SJCRH30 (cell line): ENCODE measurements around the gene MIX23. TPM values are rescaled to one million over a fixed set of nuclear protein-coding genes. Genes with fewer than 3 reads are reported as not detected.

ENCODE experiments used
- DNase-seq, 2 experiments: peaks; one replicate each; pipeline ENCODE4 v3.0.0-alpha.2; 2015 to 2020
- H3K27ac ChIP-seq: fragments of 250-450 bp; sonication (Bioruptor Pico); 2 replicates; pipeline ENCODE4 v1.5.1; 2020; ENCODE audit warnings: mild to moderate bottlenecking, moderate library complexity
- H3K27me3 ChIP-seq: fragments of 250-450 bp; sonication (Bioruptor Pico); 2 replicates; pipeline ENCODE4 v1.5.1; 2020; ENCODE audit warnings: mild to moderate bottlenecking, moderate library complexity
- H3K36me3 ChIP-seq: fragments of 250-450 bp; sonication (Bioruptor Pico); 2 replicates; pipeline ENCODE4 v1.5.1; 2020; ENCODE audit warnings: mild to moderate bottlenecking, moderate library complexity
- H3K4me1 ChIP-seq: fragments of 250-450 bp; sonication (Bioruptor Pico); 2 replicates; pipeline ENCODE4 v1.5.1; 2020; ENCODE audit warnings: mild to moderate bottlenecking, moderate library complexity
- H3K4me3 ChIP-seq: fragments of 250-450 bp; sonication (Bioruptor Pico); 2 replicates; pipeline ENCODE4 v1.5.1; 2020; ENCODE audit warnings: mild to moderate bottlenecking, moderate library complexity
- H3K9me3 ChIP-seq: fragments of 250-450 bp; sonication (Bioruptor Pico); replicated peaks from 2 replicates; pipeline ENCODE4 v1.5.1; 2020; ENCODE audit warnings: mild to moderate bottlenecking, moderate library complexity
- total RNA-seq: library from RNA; depleted of rRNA; stranded (reverse); fragments of >200 nt; shearing (Covaris generic); gene quantifications from 2 replicates; pipeline ENCODE4 v1.2.3, GENCODE V29; 2014

MIX23 gene
- total RNA-seq, 1 experiment from 2014 or later = 111 TPM

DNA sequence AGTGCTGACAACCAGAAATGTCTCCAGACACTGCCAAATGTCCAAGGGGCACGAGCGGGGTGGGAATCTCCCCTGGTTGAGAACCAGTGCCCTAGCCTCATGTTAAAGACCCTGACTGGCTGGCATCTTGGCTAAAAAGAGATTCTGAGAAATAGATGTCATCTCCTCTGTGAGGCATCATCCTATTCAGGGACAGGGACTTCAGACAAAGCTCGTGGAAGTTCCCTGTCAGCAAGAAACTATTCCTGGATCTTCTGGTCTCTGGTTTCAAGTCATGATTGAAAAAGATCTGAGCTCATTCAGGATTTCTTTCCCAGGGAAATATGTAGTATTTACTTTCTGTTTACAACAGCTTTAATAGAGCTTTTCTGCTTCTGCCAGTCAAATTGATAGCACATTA, 22.0 kb upstream of the MIX23 start:
- H3K9me3 ChIP-seq = no peaks in the 10 kb centered on the region
- H3K4me1 ChIP-seq = no peaks in the 10 kb centered on the region
- peaks cover 11% of the 10 kb centered on the region for H3K36me3 ChIP-seq
- no peak overlapping the region for H3K4me3 ChIP-seq
- DNase-seq = no peak
- H3K27ac ChIP-seq = no peak overlapping the region
- no peaks in the 10 kb centered on the region for H3K27me3 ChIP-seq

DNA sequence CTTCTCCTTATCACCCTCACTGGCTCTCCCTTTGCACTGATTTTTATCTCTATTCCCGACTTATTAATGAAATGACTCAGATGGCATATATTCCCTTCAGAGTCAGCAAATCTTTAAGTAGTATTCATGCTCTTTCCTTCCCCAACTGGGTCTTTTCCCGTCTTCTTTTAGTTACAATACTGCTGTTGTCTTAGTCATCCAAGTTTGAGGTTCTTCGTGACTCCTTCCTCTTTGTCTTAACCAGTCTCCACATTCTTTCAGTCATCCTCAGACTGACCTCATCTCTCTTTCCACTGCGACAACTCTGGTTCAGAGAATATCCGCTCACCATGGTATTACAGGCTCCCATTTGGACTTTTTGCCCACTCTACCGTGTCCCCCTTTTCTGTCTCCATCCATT, 20.5 kb upstream of the MIX23 start:
- no peak for DNase-seq
- Histone ChIP-seq H3K4me3 (no peak overlapping the region), H3K27ac (no peak overlapping the region)

DNA sequence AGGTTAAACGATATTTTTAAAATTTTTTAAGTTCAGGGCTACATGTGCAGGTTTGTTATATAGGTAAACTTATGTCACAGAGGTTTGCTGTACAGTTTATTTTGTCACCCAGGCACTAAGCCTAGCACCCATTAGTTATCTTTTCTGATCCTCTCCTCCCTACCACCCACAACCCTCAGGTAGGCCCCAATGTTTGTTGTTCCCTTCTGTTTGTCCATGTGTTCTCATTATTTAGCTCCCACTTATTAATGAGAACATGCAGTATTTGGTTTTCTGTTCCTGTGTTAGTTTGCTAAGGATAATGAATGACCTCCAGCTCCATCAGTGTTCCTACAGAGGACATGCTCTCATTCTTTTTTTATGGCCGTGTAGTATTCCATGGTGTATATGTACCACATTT, 15.9 kb upstream of the MIX23 start:
- Histone ChIP-seq H3K27ac (no peak overlapping the region), H3K27me3 (no peaks in the 10 kb centered on the region), H3K4me3 (no peak overlapping the region), H3K4me1 (no peaks in the 10 kb centered on the region), H3K9me3 (no peaks in the 10 kb centered on the region), H3K36me3 (no peaks in the 10 kb centered on the region)
- no peak for DNase-seq

More for the DNA sequence above, 20.5 kb upstream of the MIX23 start:
- H3K4me1 ChIP-seq = no peaks in the 10 kb centered on the region
- H3K27me3 ChIP-seq = no peaks in the 10 kb centered on the region
- H3K36me3 ChIP-seq = peaks cover 6% of the 10 kb centered on the region
- H3K9me3 ChIP-seq = no peaks in the 10 kb centered on the region

DNA sequence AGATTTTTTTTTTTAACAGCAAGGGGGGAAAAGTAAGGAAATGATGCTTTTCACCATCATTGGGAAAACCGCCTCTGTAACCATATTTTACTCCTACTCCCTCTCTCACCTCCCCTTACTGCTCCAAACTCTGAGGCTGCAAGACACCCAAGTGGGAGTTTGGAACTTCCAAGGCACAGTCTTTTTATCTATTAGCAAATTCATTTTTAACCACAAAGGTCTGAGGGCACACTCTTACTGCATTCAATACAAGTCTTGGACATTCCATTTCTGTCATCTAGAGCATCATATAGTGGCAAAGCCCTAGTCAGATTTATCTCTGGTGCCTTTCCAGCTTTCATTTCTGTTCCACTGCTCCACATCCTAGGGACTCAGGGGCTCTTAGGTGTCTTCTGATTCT, 14.2 kb upstream of the MIX23 start:
- no peak for DNase-seq
- no peak overlapping the region for H3K4me3 ChIP-seq
- no peaks in the 10 kb centered on the region for H3K36me3 ChIP-seq
- H3K27me3 ChIP-seq = no peaks in the 10 kb centered on the region
- no peak overlapping the region for H3K27ac ChIP-seq
- H3K4me1 ChIP-seq = no peaks in the 10 kb centered on the region; the same call in 1 of the 2 replicates
- H3K9me3 ChIP-seq = no peaks in the 10 kb centered on the region

DNA sequence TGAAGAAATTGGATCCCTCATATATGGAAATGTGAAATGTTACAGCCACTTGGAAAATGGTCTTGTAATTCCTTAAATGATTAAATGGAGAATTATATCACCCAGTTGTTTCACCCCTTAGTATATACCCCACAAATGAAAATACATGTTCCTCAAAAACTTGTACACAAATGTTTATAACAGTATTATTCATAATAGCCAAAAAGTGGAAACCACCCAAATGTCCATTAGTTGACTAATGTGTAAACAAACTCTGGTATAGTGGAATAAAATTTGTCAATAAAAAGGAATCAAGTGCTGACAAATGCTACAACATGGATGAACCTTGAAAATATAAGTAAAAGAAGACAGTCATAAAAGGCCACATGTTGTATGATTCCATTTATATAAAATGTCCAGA, 13.5 kb upstream of the MIX23 start:
- DNase-seq = no peak
- Histone ChIP-seq H3K27ac (no peak overlapping the region), H3K27me3 (no peaks in the 10 kb centered on the region), H3K9me3 (no peaks in the 10 kb centered on the region), H3K4me3 (no peak overlapping the region), H3K36me3 (no peaks in the 10 kb centered on the region; the same call in 1 of the 2 replicates), H3K4me1 (no peaks in the 10 kb centered on the region; the same call in 1 of the 2 replicates)

DNA sequence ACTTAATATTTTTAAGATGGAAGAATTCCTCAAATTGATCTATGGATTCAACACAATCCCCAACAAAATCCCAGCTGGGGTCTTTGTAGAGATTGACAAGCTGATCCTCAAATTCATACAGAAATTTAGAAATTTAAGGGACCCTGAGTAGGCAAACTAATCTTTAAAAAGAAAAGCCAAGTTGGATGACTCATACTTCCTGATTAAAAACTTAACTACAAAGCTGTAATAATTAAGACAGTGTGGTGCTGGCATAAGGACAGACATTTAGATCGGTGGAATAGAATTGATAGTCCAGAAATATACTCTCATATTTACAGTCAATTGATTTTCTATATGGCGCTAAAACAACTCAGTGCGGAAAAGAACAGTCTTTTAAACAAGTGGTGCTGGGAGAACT, 12.6 kb upstream of the MIX23 start:
- H3K4me3 ChIP-seq = no peak overlapping the region
- no peak for DNase-seq
- H3K9me3 ChIP-seq = no peaks in the 10 kb centered on the region
- H3K27ac ChIP-seq = no peak overlapping the region
- no peaks in the 10 kb centered on the region; the same call in 1 of the 2 replicates for H3K36me3 ChIP-seq
- H3K4me1 ChIP-seq = no peaks in the 10 kb centered on the region; the same call in 1 of the 2 replicates
- no peaks in the 10 kb centered on the region for H3K27me3 ChIP-seq

DNA sequence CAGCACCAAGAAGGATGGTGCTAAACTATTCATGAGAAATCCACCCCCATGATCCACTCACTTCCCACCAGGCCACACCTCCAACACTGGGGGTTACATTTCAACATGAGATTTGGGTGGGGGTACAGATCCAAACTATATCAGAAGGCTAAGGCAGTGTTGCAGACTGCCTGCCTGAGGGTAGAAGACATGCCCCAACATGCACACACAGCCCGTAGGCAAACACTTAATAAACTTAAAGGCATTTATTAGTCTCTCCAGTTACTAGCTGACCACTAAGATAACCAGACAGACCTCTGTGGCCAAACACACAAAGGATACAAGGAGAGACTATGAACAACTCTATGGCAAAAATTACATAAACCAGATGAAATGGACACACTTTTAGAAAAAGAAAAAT, 11.1 kb upstream of the MIX23 start:
- DNase-seq = no peak
- no peaks in the 10 kb centered on the region for H3K9me3 ChIP-seq
- no peaks in the 10 kb centered on the region; the same call in 1 of the 2 replicates for H3K36me3 ChIP-seq
- no peaks in the 10 kb centered on the region; the same call in 1 of the 2 replicates for H3K4me1 ChIP-seq
- no peak overlapping the region for H3K4me3 ChIP-seq
- H3K27me3 ChIP-seq = no peaks in the 10 kb centered on the region
- H3K27ac ChIP-seq = no peak overlapping the region

DNA sequence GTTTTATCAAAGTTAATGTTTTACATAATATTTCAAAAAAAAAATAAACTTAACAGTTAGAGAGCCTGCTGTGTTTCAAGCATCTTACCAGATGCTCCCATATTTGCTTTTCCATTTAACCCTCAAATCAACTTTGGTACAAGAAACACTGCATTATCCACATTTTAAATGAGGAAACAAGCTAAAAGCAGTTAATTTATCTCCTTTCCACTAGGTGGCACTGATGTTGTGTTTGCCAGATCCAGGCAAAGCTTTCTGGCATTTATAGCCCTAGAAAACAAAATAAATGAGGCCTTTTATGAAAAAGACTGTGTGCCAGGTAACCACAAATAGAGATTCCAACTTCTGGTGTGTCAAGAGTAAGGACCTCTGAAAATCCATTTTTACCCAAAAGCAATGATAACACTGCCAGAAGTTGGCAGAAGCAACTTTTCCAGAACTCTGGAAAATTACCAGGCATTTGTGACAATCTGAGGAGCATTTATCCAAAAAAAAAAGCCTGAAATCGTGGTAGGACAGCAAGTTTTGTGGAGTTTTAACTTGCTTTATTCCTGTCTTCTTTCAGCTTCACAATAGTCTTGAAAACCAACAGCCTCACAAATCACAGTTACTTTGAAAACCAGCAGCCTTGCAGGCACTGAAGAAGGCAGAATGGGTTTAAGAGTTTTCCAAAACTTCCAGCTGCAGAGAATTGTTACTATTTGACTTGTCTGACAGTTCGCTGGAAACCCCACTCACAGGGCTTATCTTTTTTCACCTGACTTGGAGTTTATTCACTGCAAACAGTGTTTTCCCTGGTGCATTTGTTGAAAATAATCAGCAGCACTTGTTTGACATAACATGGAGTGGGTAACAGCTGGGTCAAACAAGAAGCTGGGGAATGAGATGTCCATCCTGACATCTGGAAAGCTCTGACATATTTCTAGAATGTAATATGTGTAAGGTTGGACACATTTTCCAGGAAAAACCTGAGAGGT, 10.1 kb upstream of the MIX23 start:
- H3K4me3 ChIP-seq = no peak overlapping the region
- no peak overlapping the region for H3K27ac ChIP-seq
- H3K36me3 ChIP-seq = no peaks in the 10 kb centered on the region; the same call in 1 of the 2 replicates
- H3K27me3 ChIP-seq = no peaks in the 10 kb centered on the region
- no peaks in the 10 kb centered on the region; the same call in 1 of the 2 replicates for H3K4me1 ChIP-seq
- H3K9me3 ChIP-seq = no peaks in the 10 kb centered on the region
- DNase-seq = peak; percentile 12 to 61

DNA sequence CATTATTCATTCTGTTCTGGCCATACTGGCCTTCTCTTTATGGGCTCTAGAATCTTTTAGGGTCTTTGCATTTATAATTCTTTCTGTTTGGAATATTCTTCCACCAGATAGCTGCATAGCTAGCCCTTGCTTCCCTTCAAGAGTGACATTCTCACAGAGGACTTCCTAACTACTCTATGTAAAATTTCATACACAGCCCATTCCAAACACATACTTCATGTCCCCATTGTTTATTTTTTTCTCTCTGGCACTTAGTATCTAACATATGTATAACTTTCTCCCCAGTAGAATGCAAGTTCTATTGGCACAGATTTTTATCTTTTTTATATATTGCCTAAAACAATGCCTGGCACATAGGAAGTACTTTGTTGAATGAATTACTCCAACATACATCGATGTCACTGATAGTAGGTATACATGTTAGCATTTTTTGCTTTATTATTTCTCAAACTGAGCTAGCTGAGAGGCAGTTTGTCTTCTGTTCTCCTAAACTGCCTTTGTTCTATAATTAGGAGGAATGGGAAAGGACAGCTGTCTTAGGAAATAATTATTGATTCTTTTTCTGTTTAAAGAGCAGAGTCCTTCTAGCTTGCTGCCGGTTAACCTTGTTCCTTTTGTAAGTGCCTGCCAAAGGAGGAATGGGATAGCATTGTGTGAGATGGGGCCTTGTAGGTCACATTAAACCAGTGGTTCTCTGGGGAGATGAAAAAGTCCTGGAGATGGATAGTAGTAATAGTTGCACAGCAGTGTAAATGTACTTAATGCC, 8.8 kb upstream of the MIX23 start:
- Histone ChIP-seq H3K27me3 (no peaks in the 10 kb centered on the region), H3K9me3 (no peaks in the 10 kb centered on the region), H3K4me1 (no peaks in the 10 kb centered on the region; the same call in 1 of the 2 replicates), H3K27ac (no peak overlapping the region), H3K36me3 (peaks cover 2% of the 10 kb centered on the region; the same call in 1 of the 2 replicates), H3K4me3 (no peak overlapping the region)
- no peak for DNase-seq

DNA sequence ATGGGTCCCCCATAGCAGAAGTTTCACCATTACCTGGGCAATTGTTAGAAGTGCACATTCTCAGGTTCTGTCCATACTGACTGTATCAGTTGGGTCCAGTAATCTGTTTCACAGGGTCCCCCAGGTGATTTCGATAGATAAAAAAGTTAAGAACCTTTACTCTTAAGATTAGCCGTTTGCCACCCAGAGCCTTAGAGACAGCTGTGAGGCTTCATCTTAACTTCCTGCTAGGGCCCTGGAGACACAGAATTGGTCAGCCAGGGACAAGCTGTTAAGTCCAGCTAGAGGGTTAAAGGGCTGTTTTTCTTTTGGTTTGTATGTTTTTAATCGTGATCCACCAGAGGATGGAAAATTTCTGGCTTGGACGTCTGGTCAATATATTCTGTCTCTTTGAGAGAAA, 7.6 kb upstream of the MIX23 start:
- Histone ChIP-seq H3K36me3 (peaks cover 2% of the 10 kb centered on the region; the same call in 1 of the 2 replicates), H3K27me3 (no peaks in the 10 kb centered on the region), H3K27ac (no peak overlapping the region), H3K4me3 (no peak overlapping the region), H3K9me3 (no peaks in the 10 kb centered on the region), H3K4me1 (no peaks in the 10 kb centered on the region; the same call in 1 of the 2 replicates)
- no peak for DNase-seq

DNA sequence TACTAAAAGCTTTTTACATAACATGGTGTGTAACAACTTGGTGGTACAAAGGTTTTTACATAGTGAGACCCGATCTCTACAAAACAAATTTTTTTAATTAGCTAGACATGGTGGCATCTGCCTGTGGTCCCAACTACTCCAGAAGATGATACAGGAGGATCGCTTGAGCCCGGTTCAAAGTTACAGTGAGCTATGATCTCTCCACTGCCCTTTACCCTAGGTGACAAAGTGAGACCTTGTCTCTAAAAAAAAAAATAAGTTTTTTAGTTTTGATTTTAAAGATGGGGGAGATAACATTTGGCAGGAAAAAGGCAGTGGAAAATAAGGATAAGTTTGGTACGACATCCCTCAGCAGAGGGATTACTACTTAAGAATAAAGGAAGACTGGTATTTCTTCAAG, 6.9 kb upstream of the MIX23 start:
- H3K36me3 ChIP-seq = peaks cover 2% of the 10 kb centered on the region; the same call in 1 of the 2 replicates
- H3K9me3 ChIP-seq = no peaks in the 10 kb centered on the region
- H3K4me1 ChIP-seq = no peaks in the 10 kb centered on the region; the same call in 1 of the 2 replicates
- DNase-seq = no peak
- H3K4me3 ChIP-seq = no peak overlapping the region
- no peak overlapping the region for H3K27ac ChIP-seq
- no peaks in the 10 kb centered on the region for H3K27me3 ChIP-seq

DNA sequence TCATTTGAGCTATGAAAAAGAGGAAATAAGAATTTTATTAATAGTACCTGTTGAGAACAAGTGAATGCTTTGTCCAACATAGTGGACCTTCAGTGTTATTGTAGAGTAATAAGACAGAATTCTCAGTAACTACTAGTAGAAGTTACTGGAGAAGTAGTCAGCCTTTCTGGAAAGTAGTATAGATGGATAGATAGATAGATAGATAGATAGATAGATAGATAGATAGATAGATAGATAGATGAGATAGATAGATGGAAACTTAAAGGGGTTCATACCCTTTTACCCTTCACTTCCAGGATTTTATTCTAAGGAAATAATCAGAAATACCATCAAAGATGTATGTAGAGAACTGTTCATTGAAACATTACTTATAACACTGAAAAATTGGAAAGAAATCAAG, 6.2 kb upstream of the MIX23 start:
- H3K27ac ChIP-seq = no peak overlapping the region
- no peaks in the 10 kb centered on the region for H3K9me3 ChIP-seq
- H3K36me3 ChIP-seq = peaks cover 2% of the 10 kb centered on the region; the same call in 1 of the 2 replicates
- H3K4me1 ChIP-seq = peaks cover 4% of the 10 kb centered on the region
- H3K27me3 ChIP-seq = no peaks in the 10 kb centered on the region
- no peak overlapping the region for H3K4me3 ChIP-seq
- DNase-seq = no peak

DNA sequence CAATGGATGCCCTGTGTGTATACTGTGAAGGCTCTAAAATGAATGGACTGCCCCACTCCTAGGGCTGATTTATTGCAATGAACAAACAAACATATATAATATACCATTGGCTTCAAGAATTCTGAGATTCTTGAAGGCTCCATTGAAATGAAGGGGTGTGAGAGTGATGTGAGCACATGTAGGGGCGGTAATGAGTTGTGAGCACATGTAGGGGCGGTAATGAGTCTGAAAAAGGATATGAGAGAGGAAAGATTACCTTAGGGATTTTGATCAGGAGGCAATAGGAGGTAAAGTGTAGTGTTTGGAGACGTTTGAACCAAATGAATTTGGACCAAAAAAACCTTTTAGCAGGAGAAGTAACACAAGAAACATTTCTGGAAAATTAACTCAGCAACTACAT, 4.7 kb upstream of the MIX23 start:
- H3K4me1 ChIP-seq = peaks cover 4% of the 10 kb centered on the region; the same call in 1 of the 2 replicates
- peaks cover 2% of the 10 kb centered on the region; the same call in 1 of the 2 replicates for H3K36me3 ChIP-seq
- no peaks in the 10 kb centered on the region for H3K27me3 ChIP-seq
- H3K4me3 ChIP-seq = no peak overlapping the region
- no peaks in the 10 kb centered on the region for H3K9me3 ChIP-seq
- no peak for DNase-seq
- H3K27ac ChIP-seq = no peak overlapping the region

DNA sequence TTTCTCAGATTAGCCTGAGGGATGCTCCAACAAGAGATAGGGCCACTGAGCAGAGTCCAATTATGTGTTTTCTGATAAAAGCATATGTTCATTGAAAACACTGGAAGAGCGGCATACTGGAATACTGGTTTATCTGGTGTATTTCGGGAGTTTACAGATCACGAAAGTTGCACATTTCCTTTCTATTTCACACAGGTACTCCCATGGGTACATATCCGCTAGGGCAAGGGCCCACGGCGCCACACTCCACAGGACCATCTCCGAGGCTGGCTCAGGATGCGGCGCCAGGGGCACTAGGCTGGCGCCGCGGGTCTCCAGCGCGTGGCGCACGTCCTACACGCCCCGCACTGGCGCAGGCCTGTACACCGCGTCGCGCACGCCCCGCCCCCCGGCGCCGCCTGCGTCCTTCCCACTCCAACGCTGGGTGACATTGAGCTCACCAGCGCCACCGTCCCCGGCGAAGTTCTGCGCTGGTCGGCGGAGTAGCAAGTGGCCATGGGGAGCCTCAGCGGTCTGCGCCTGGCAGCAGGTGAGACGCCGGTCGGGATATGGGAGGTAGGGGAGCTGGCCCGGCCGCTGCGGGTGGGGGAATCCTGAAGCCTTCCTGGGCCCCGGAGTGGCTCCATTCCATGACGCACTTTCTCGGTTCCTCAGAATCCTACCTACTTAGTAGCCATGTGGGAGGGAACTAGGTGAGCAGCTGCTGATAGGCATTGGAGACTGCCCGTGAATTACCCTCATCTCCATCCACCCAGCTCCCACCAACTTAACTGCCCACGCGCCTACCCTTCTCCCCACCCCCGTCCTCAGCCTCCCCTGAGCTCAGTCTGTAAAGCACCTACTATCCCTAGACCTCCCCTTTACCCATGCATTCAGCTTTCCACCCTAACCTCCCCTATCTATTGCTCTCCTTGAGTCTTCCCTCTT, 1.0 kb upstream of the MIX23 start, which contains the start of gene FAM162A:
TSS of gene FAM162A (plus strand) at position 412 of the 927 bp plus-strand sequence. CDS start at position 496, 84 bp downstream.
- Histone ChIP-seq H3K4me3 (peak within 1 kb of the TSS; percentile 71), H3K27ac (peak within 1 kb of the TSS; percentile 64), H3K4me1 (peaks cover 6% of the 10 kb centered on the region; the same call in 1 of the 2 replicates), H3K27me3 (no peaks in the 10 kb centered on the region), H3K36me3 (0 out of 2 replicates have a peak, but pooled peaks cover 2% of the 10 kb centered on the region), H3K9me3 (no peaks in the 10 kb centered on the region)
- DNase-seq = peak; percentile 93 to 96
